Upper lobe of left lung (tissue), 4 donors: ENCODE results near the gene PRDX1.

Experiments used
- CTCF ChIP-seq, 6 experiments: fragments of 450-650 bp in 4 of 6; fragments of 200-600 bp in 2 of 6; sonication (generic) in 2 of 6; IDR thresholded peaks; one replicate each; pipeline ENCODE4 v1.5.1; 2016 to 2019; ENCODE audit warnings: antibody characterized with exemption in 6 of 6
- POLR2A ChIP-seq, 4 donors: fragments of 450-650 bp; IDR thresholded peaks; one replicate each; pipeline ENCODE4 v1.5.1; 2016 to 2017; ENCODE audit warnings: antibody characterized with exemption in 4 of 4, mild to moderate bottlenecking in 2 of 4

DNA sequence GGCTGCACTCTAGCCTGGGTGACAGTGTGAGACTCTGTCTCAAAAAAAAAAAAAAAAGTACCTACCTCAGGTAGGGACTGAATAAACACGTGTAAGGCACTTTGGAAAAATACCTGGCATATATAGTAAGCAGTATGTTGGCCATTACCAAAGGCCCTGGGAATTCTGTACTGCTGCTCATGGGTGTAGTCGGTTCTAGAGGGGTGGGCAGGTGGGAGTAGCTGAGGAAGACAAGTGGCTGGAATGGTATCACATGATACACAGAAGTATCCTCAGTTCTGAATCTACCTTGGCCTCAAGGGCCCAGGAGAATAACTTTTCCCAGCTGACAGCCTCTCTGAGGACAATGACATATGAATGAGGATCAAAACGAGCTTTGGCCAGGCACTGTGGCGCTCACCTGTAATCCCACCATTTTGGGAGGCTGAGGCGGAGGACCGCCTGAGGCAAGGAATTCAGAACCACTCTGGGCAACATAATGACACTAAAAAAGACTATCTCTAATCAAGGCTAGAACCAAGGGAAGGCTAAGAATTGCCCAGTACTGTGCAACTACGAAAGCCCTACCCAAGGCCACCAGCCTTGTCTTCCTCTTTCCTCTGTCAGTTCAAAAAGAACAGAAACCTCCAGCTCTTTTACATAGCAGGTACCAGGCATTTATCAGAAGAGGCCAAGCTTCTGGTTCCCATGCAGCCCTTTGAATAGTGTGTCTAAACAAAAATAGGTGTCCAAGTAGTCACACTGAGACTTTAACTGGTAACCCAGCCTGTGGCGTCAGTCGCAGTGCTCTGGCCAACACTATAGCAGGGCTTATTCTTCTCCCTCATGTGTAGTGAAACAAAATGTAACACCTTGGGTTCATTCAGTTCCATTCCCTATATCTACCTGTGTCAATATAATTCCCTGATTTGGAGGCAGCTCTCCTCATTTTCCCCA lies 11.4 kb downstream of the PRDX1 start:
- TF ChIP-seq CTCF (IDR thresholded peaks at IDR 0.05) (no peak), POLR2A (IDR thresholded peaks at IDR 0.05) (no peak)
